ENCODE measurements around the gene FOXI1.

The FOXI1 gene

DNA sequence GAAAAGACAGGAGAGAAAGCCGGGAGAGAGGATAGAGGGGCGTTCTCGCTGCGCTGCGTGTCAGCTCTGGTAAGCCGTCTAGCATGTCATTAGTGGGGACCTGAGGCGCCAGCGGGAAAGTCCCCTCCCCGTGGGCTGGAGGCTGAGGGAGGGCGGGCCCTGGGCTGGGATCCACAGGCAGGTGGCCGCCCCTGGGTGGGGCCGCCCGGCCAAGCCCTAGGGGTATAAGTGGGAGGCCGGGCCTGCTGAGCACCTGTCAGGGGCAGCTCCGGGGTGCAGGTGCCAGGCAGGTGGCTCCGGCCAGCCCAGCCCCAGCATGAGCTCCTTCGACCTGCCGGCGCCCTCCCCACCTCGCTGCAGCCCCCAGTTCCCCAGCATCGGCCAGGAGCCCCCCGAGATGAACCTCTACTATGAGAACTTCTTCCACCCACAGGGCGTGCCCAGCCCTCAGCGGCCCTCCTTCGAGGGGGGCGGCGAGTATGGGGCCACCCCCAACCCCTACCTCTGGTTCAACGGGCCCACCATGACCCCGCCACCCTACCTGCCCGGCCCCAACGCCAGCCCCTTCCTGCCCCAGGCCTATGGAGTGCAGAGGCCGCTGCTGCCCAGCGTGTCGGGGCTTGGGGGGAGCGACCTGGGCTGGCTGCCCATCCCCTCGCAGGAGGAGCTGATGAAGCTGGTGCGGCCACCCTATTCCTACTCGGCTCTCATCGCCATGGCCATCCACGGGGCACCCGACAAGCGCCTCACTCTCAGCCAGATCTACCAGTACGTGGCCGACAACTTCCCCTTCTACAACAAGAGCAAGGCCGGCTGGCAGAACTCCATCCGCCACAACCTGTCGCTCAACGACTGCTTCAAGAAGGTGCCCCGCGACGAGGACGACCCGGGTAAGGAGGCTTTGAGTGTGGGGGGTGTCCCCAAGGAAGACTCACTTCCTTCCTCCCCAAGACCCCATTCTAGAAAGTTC, at the start of gene FOXI1:
FOXI1 (plus strand) TSS at position 256 of the 970 bp plus-strand sequence; CDS start at position 317, 61 bp downstream.
- DNase-seq, result peak; percentile 88

DNA sequence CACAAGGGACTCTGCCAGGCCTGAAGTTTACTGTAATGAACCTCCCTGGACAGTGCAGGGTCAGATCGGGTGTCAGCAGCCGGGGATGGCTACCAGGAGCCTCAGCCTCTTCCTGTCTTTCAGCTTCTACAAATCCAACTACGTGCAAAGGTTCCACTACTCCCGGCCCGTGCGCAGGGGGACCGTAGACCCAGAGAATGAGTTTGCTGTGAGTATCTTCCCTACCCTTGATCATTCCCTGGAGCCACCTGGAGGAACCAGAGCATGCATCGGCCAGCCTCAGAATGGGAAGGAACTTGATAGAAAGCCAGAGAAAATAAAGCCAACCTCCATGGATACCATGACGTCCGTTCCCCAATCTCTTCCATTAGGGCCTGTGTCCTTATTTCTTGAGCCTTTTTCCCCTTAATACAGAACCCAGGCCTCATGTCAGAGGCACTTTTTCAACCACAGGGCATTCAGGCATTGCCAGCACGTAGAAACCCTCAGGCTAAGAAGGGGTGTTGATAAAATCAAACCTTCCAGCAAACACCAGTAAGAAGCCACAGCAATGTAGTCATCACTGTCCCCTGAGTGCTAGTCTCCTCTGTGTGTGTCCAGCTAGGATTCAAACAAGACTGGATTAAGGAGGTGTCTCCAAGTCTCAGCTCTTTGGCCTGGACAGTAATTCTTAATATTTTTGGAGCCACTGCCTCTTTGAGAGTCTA, 49.0 kb upstream of the FOXI1 start:
- DNase-seq, result no peak

DNA sequence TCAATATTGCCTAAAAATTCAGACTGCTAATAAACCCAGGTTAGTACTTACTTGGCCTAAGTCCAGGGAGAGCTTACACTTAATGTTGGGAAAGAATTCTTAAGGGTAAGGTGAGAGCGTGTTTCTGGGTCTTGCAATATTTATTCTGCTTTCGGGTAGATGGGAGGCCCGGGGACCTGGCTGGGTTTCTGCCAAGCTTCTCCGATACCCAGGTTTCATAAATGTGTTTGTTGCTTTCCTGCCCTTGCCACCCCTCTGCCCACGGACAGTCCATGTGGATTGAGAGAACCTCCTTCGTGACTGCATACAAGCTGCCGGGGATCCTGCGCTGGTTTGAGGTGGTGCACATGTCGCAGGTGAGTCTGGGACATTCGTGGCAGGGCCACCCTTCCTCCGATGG, 48.4 kb upstream of the FOXI1 start:
- DNase-seq, result no peak

DNA sequence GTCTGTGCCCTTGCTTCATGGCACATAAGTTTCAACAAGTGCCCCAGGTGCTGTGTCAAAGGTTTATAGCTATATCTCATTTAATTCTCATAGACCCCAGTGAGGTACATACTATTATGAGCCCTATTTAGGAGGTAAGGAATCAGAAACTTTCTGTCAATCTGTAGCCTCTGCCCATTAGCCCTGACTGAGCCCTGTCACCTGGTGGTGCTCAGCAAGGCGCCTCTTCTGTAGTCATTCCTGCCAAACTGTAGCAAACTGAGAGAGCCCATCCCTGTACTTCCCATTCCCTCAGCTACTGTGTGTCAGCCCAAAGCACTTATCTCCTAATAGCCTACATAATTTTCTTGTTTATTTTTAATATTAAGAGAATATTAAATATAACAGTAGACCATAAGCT, 46.5 kb upstream of the FOXI1 start:
- no peak for DNase-seq

DNA sequence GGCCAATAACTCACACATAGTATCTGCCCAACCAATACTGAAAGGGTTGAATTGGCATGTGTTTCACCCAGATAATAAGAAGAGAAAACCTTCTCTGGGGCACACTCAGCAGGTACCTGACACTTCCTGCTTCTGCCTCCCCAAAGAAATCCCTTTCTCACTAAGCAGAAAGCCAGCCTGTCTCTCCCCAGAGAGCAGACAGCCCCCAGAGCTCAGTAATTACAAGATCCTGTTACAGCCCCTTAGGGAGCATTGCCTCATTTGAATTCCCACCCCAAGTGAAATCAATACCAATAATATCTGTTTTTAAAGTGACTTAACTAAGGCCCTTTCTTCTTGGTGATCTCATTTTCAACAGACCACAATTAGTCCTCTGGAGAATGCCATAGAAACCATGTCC, 38.5 kb upstream of the FOXI1 start:
- DNase-seq, result no peak

DNA sequence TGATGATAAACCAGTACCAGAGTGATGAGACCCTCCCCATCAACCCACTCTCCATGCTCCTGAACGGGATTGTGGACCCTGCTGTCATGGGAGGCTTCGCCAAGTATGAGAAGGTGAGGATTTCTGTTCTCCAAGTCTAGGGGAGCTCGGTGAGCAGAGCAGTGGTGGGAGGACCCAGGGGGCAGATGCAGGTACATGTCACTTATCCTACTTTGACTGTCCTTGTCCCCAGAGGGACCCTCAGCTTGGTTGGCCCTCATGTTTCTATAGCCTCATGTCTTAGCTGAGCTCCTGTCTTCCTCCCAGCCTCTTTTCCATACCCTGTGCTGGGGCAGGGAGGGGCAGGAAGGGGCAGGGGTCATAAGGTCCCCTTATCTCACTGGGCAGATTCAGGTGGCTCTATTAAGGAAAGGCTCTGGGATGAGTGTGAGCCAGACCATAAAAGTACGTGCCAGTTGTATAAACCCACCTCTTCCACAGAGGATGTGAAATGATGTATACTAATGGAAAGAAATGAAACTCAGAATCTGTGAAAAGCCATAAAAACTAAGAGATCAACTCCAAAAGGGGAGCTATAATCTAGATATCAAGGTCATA, 38.0 kb upstream of the FOXI1 start:
- no peak for DNase-seq

DNA sequence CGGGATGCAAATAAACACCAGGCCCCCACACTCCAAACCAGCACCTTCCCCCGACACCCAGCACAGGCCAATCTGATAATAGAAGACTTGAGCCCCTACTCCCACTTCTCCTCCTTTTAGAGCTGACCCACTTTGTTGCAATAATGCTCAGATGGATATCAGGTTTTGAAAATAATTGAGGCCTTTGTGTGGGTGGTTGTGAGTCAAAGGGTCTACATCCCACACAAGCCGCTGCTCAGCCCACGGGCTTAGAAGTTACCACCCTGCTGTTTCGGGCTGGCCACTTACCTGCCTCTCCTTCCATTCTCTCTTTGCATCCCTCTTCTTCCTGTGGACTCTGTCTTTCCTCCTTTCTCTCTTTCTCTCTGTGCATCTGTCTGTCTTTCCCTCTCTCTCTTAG, 36.2 kb upstream of the FOXI1 start:
- DNase-seq, result no peak

DNA sequence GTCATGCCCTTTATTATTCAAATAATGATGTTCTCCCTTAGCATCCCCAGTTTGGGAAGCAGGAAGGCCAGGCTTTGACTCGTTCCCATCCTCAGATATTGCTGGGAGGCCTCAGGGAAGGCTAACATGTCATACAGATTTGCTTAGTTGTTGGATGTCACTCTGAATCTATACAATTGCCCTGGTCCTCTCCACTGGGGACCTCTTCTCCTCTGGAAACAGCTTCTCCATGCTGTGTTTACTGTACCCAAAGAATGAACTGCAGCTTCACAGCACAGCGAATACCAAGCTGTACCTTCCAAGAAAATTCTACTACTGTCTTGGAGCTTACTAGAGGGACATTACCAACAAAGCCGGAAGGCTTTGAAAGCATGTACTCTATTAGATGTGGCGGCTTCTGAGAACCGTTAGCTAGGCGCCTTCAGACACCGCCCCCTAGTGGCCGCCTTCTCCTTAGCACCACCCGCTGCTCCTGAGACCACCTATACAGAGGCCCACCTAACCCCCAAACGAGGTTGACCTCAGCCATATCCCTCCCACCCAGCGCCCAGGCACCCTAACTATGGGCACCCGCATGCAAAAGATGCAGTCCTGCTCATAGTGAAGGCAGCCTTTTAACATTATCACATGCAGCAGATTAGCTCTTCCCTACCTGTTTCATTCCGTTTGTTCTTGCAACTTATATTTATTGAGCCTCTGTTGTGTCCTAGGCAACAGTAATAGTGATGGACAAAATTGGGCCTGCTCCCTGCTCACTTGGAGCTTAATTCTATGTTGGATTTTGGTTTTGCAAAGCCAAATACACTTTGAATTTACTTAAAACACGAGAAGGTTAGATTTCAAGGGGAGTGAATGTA, 34.9 kb upstream of the FOXI1 start:
- DNase-seq, result no peak

DNA sequence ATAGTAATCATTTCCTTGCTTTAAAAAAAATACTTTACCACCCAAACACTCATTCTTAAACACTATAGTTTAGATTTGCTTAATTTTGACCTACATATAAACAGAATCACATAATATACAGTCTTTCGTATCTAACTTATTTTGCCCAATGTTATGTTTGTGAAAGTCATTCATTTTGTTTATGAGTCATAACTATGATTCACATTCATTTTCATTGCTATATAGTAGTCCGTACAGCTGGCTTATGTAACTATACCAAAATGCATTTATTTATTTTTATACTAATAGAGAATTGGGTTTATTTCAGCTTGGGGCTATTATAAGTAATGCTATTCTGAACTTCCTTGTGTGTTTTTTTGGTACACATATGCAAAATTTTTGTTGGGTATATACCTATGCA, 33.9 kb upstream of the FOXI1 start:
- no peak for DNase-seq

DNA sequence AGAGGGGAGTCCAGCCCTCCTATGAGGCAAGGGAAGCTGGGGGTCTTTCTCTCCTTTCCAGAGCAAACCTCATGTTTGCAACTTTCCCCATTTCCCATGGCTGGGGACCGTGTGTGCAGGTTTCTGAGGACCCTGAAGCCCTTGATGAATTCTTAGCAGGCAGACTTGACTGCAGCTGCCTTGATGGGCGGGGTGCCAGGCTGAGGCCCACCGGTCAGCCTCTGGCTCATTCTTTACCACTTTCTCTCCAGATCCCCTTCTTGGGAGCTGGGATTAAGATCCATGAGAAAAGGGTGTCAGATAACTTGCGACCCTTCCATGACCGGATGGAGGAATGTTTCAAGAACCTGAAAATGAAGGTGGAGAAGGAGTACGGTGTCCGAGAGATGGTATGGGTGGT, 30.0 kb upstream of the FOXI1 start:
- DNase-seq, result no peak

DNA sequence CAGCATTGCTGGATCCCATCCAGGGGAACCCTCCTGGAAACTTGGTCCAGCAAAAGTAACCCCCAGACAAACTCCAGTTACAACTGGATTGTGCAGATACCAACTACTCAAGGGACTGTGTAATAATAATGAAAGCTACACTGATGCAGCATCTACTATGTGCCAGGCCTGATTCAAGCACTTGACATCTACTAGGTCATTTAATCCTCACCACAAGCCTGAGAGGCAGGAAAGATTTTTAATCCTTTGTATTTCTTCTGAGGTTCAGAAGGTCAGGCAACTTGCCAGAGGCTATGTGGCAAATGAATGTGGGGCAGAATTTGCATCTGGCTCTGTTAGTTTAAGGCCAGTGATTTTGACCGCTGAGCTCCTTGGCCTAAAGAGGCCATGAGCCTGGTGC, 29.5 kb upstream of the FOXI1 start:
- DNase-seq, result no peak

DNA sequence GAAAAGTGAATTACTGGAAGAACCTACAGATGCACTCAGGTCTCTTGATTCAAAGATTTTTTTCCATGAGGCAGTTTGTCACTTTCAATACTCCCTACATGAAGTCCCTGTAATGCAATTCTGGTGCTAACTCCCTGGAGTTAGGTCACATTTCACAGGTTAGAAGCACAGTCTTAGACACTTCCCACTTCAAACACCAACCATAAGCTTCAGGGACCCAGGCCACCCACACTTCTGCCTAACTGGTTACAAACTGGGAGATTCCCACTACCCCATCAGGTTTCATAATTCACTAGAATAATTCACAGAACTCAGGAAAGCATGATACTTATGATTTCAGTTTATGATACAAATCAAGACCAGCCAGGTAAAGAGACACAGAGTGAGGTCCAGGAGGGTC, 29.0 kb upstream of the FOXI1 start:
- DNase-seq, result no peak

DNA sequence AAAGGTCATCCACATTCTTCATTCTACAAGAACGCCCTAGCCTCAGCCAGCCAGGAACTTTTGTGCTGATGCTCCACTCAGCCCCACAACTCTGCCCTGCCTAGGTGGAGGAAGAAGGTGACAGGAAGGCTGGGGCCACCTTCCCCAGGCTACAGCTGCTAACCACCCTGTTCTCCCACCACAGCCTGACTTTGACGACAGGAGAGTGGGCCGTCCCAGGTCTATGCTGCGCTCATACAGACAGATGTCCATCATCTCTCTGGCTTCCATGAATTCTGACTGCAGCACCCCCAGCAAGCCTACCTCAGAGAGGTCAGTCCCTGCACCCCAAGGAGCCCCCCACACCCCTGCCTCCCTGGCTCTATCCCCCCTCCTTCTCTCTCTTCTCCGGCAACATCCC, 28.2 kb upstream of the FOXI1 start:
- no peak for DNase-seq

DNA sequence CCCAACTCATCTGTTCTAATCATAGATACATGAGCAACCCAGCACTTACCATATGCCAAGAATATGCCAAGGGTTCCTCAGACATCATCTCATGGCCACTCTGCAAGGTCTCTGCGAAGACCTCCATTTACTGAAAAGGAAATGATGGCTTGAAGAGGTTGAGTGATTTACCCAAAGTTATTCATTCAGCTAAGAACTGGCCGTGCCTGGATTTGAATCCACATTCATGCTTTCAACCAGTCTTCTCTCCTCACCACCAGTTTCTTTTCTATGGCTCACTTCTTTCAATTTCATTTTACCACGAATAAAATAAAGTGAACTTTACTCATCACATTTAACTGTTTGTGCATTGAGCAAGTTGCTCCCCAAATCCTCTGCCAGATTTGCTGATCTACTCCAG, 27.2 kb upstream of the FOXI1 start:
- no peak for DNase-seq

DNA sequence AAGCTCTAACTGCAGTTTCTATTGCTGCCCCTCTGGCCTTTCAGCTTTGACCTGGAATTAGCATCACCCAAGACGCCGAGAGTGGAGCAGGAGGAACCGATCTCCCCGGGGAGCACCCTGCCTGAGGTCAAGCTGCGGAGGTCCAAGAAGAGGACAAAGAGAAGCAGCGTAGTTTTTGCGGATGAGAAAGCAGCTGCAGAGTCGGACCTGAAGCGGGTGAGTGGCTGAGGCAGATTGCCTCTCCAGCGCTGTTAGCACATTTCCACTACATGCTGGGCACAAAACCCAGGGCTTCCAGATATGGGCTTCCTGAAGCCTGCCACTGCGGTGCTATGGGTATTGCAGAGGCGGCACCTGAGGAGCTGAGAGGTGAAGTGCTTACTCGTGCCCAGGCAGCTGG, 26.8 kb upstream of the FOXI1 start:
- DNase-seq, result no peak

DNA sequence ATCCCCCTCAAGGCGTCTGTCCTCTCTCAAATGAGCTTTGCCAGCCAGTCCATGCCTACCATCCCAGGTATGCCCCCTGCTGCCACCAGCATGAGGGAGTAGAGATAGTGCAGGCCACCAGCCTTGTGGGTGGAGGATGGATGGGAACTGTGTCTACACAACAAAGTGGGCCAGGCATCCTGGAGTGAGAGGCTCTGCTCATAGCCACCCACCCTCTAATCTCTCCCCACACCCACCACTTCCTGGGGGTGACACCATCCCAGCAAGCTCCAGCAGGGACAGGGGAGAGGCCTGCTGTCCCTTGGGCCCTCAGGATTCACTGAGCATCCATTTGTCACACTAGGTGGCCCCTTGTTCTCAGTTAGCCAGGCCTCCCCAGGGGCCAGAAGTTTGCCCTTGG, 25.5 kb upstream of the FOXI1 start:
- DNase-seq, result no peak

DNA sequence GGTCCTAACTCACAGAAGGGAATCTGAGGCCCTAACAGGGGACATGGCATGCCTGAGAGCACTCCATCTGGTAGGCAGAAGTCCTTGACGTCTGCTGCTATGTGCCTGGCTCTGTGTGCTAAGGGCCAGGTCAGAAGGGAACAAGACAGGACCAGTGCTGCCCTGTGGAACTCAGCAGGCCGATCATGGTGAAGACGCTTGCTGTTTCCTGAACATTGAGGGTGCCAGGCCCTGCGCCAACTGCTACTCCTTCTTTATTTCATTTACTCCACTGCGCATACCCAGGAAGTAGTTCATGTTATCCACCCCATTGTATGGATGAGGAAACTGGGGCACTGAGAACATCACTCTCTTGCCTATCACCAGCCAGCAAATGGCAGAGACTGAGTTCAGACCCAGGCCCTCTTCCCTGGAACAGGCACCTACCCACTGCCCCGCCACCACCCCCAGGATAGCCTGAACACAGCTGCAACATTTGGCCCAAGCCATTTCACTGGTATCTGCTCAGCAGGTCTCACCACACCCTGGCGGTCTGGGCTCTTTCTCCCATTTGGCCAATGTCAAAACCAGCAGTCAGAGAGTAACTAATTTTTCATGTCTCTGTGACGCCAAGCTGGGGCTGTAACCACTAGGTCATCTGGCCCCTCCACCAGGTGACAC, 24.8 kb upstream of the FOXI1 start:
- DNase-seq, result no peak

DNA sequence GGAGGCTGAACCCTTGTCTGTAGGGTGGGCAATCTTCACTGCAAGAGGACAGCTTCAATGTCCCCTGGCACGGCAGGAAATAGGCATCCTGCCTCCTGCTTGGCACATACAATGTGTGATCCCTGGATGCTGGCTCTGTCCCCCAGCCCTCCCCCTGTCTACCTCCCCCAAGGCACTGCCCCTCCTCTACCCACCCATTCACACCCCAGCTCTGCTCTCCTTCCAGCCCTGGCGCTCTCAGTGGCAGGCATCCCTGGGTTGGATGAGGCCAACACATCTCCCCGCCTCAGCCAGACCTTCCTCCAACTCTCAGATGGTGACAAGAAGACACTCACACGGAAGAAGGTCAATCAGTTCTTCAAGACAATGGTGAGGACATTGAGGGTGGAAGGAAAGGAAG, 24.1 kb upstream of the FOXI1 start:
- no peak for DNase-seq

DNA sequence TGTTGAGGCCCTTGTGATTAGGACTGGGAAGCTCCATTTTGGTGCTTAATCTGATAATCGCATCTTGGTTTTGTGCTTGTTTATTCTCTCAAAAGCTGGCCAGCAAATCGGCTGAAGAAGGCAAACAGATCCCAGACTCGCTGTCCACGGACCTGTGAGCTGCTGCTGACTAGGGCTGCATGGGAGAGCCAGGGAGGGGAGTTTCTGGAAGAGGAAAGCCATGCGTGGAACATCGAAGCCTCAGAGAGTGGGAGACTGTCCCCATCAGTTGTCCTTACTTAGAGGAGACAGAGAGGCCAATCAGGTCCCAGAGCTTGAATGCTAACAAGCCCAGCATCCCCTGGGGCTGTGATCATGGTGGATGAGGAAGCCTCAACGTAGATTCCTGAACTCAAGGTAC, 23.0 kb upstream of the FOXI1 start:
- DNase-seq, result no peak

DNA sequence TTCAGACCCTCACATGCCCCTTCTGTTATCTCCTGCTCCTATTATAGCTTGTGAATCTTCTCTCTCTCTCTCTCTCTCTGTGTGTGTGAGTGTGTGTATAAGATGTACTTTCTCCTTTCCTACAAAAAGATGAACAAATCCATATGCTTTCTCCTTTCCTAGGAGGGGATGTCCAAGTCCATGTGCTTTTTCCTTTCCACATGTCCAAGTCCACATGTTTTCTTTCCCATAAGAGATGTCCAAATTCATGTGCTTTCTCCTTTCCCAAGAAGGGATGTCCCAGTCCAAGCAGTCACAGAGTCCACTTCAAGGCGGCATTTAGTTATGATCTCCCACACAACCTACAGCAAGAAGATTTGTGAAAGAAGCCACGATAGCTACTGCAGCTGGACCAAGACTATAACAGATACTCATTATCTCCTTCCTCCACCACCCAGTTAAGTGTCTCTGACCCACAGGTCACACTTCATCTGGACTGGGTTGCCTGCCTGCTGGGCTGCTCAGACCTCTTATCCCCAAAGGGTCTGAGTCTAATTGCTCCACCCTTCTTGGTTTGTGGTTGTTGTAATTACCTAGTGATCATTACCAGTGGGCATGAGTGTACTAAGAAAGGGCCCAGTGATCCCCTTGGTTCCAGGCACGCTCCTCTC, 18.4 kb upstream of the FOXI1 start:
- no peak for DNase-seq

DNA sequence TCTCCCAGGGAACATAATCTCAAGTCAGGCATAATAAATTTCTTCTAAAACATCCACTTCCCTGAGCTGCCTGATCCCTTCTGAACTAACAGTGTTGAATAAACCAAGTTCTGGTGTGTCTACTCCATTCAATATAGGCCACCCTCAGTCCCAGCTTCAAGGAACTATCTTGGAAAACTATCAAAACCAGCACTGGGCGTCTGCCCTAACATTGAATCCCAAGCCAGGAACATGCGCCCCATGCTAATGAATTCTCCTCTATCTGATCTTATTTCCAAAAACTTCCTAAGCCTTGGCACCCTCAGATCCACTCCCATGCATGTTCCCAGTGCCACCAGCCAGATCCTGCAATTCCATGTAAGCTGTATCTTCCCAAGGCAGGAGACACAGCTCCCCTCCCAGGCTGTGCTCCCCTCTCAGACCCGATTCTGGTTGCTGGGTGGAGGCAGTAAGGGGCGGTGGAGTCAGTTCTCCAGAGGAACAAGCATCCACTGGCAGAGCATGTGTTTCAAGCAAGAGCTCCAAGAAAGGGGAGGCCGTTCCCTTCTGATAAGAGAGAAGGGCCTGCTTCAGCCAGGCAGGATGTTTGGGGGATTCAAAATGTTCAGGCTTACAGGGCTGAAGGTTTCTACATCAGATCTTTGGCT, 13.1 kb upstream of the FOXI1 start:
- DNase-seq, result no peak

Measured in COR-L47 (cell line).